ENCODE data around the gene MACF1.

Gene MACF1

GRCh38 chr1:39360731-39361130 lies 156.2 kb downstream of the MACF1 start:
- TF ChIP-seq PKNOX1 (IDR thresholded peaks at IDR 0.05) (no peak), TARDBP (IDR thresholded peaks at IDR 0.05) (no peak), SUZ12 (IDR thresholded peaks at IDR 0.05) (no peak), BHLHE40 (IDR thresholded peaks at IDR 0.05; ENCODE audit: borderline replicate concordance) (no peak), FOXK2 (IDR thresholded peaks at IDR 0.05) (no peak), ARNT (IDR thresholded peaks at IDR 0.05) (no peak), FOXA1 (IDR thresholded peaks at IDR 0.05) (no peak), NFRKB (IDR thresholded peaks at IDR 0.05) (no peak), SP1 (IDR thresholded peaks at IDR 0.05) (no peak), FOXM1 (IDR thresholded peaks at IDR 0.05; ENCODE audit: borderline replicate concordance) (no peak), ZNF384 (IDR thresholded peaks at IDR 0.05) (no peak), LEF1 (IDR thresholded peaks at IDR 0.05; ENCODE audit: borderline replicate concordance) (no peak), L3MBTL2 (conservative IDR thresholded peaks at IDR 0.05) (no peak), ELF4 (IDR thresholded peaks at IDR 0.05) (no peak), HDGF (IDR thresholded peaks at IDR 0.05; ENCODE audit: borderline replicate concordance) (no peak), CTBP1 (IDR thresholded peaks at IDR 0.05; ENCODE audit: borderline replicate concordance) (no peak)
- CTCF ChIA-PET: interaction anchor here (0.6 kb wide), 1 partner anchor 178 kb away, joined by 3 read pairs; no protein-coding TSS in a partner anchor
- POLR2A ChIA-PET: no interaction called here
- DNase-seq (ENCODE audit: extremely low spot score): no peak

- DNase-seq (ENCODE audit: extremely low spot score): no peak
- TF ChIP-seq BHLHE40 (IDR thresholded peaks at IDR 0.05; ENCODE audit: borderline replicate concordance) (no peak), FOXM1 (IDR thresholded peaks at IDR 0.05; ENCODE audit: borderline replicate concordance) (no peak), ELF4 (IDR thresholded peaks at IDR 0.05) (no peak), LEF1 (IDR thresholded peaks at IDR 0.05; ENCODE audit: borderline replicate concordance) (no peak), NFRKB (IDR thresholded peaks at IDR 0.05) (no peak), ZNF384 (IDR thresholded peaks at IDR 0.05) (no peak), ARNT (IDR thresholded peaks at IDR 0.05) (no peak), HDGF (IDR thresholded peaks at IDR 0.05; ENCODE audit: borderline replicate concordance) (no peak), CTBP1 (IDR thresholded peaks at IDR 0.05; ENCODE audit: borderline replicate concordance) (no peak), TARDBP (IDR thresholded peaks at IDR 0.05) (no peak), FOXK2 (IDR thresholded peaks at IDR 0.05) (no peak), SUZ12 (IDR thresholded peaks at IDR 0.05) (no peak), L3MBTL2 (conservative IDR thresholded peaks at IDR 0.05) (no peak)
- ChIA-PET CTCF (interaction anchor here (0.6 kb wide), 3 partner anchors 86 to 177 kb away, joined by 3 to 6 read pairs (median 4); no protein-coding TSS in a partner anchor), POLR2A (interaction anchor here (0.9 kb wide), 1 partner anchor 30 kb away, joined by 3 read pairs; no protein-coding TSS in a partner anchor)
These were observed 157.0 kb downstream of the MACF1 start for GRCh38 chr1:39361446-39361845.

- TF ChIP-seq PKNOX1 (IDR thresholded peaks at IDR 0.05) (no peak), ZNF384 (IDR thresholded peaks at IDR 0.05) (no peak), TARDBP (IDR thresholded peaks at IDR 0.05) (no peak), FOXA1 (IDR thresholded peaks at IDR 0.05) (no peak), SP1 (IDR thresholded peaks at IDR 0.05) (no peak), BHLHE40 (IDR thresholded peaks at IDR 0.05; ENCODE audit: borderline replicate concordance) (no peak), ARNT (IDR thresholded peaks at IDR 0.05) (no peak), FOXM1 (IDR thresholded peaks at IDR 0.05; ENCODE audit: borderline replicate concordance) (no peak), FOXK2 (IDR thresholded peaks at IDR 0.05) (no peak), L3MBTL2 (conservative IDR thresholded peaks at IDR 0.05) (no peak), SUZ12 (IDR thresholded peaks at IDR 0.05) (no peak), HDGF (IDR thresholded peaks at IDR 0.05; ENCODE audit: borderline replicate concordance) (no peak), ELF4 (IDR thresholded peaks at IDR 0.05) (no peak)
- POLR2A ChIA-PET: no interaction called here
- CTCF ChIA-PET: no interaction called here
- DNase-seq (ENCODE audit: extremely low spot score): no peak
These were observed 158.8 kb downstream of the MACF1 start for GRCh38 chr1:39363267-39363666.

GRCh38 chr1:39368045-39368444 lies 163.6 kb downstream of the MACF1 start:
- CTCF ChIA-PET: no interaction called here
- TF ChIP-seq FOXM1 (IDR thresholded peaks at IDR 0.05; ENCODE audit: borderline replicate concordance): no peak
- TF ChIP-seq FOXA1 (IDR thresholded peaks at IDR 0.05): no peak
- TF ChIP-seq SP1 (IDR thresholded peaks at IDR 0.05): no peak
- TF ChIP-seq HDGF (IDR thresholded peaks at IDR 0.05; ENCODE audit: borderline replicate concordance): no peak
- TF ChIP-seq L3MBTL2 (conservative IDR thresholded peaks at IDR 0.05): no peak
- no peak for TF ChIP-seq BHLHE40 (IDR thresholded peaks at IDR 0.05; ENCODE audit: borderline replicate concordance)
- TF ChIP-seq CTBP1 (IDR thresholded peaks at IDR 0.05; ENCODE audit: borderline replicate concordance): no peak
- TF ChIP-seq FOXK2 (IDR thresholded peaks at IDR 0.05): no peak
- TF ChIP-seq ELF4 (IDR thresholded peaks at IDR 0.05): no peak
- TF ChIP-seq TARDBP (IDR thresholded peaks at IDR 0.05): no peak
- no peak for TF ChIP-seq PKNOX1 (IDR thresholded peaks at IDR 0.05)
- no peak for TF ChIP-seq LEF1 (IDR thresholded peaks at IDR 0.05; ENCODE audit: borderline replicate concordance)
- POLR2A ChIA-PET: no interaction called here
- DNase-seq (ENCODE audit: extremely low spot score): no peak

GRCh38 chr1:39369565-39369964 lies 165.1 kb downstream of the MACF1 start:
- no peak for DNase-seq (ENCODE audit: extremely low spot score)
- CTCF ChIA-PET: no interaction called here
- POLR2A ChIA-PET: no interaction called here
- TF ChIP-seq FOXM1 (IDR thresholded peaks at IDR 0.05; ENCODE audit: borderline replicate concordance): no peak
- no peak for TF ChIP-seq CTBP1 (IDR thresholded peaks at IDR 0.05; ENCODE audit: borderline replicate concordance)

- ChIA-PET CTCF (interaction anchor here (0.7 kb wide), 1 partner anchor 18 kb away, joined by 3 read pairs; no protein-coding TSS in a partner anchor), POLR2A (interaction anchor here (0.7 kb wide), 1 partner anchor 41 kb away, joined by 3 read pairs; no protein-coding TSS in a partner anchor)
- no peak for DNase-seq (ENCODE audit: extremely low spot score)
- no peak for TF ChIP-seq FOXA1 (IDR thresholded peaks at IDR 0.05)
- TF ChIP-seq TARDBP (IDR thresholded peaks at IDR 0.05): no peak
- no peak for TF ChIP-seq NFRKB (IDR thresholded peaks at IDR 0.05)
- TF ChIP-seq SP1 (IDR thresholded peaks at IDR 0.05): no peak
- no peak for TF ChIP-seq ELF4 (IDR thresholded peaks at IDR 0.05)
- no peak for TF ChIP-seq ZNF384 (IDR thresholded peaks at IDR 0.05)
- no peak for TF ChIP-seq CTBP1 (IDR thresholded peaks at IDR 0.05; ENCODE audit: borderline replicate concordance)
- no peak for TF ChIP-seq FOXK2 (IDR thresholded peaks at IDR 0.05)
- no peak for TF ChIP-seq ARNT (IDR thresholded peaks at IDR 0.05)
- TF ChIP-seq HDGF (IDR thresholded peaks at IDR 0.05; ENCODE audit: borderline replicate concordance): no peak
- TF ChIP-seq FOXM1 (IDR thresholded peaks at IDR 0.05; ENCODE audit: borderline replicate concordance): no peak
- TF ChIP-seq BHLHE40 (IDR thresholded peaks at IDR 0.05; ENCODE audit: borderline replicate concordance): no peak
- TF ChIP-seq L3MBTL2 (conservative IDR thresholded peaks at IDR 0.05): no peak
- TF ChIP-seq SUZ12 (IDR thresholded peaks at IDR 0.05): no peak
- TF ChIP-seq PKNOX1 (IDR thresholded peaks at IDR 0.05): no peak
- TF ChIP-seq LEF1 (IDR thresholded peaks at IDR 0.05; ENCODE audit: borderline replicate concordance): no peak
These were observed 166.1 kb downstream of the MACF1 start for GRCh38 chr1:39370602-39371001.

Data from HEK293T (cell line).